Measurements from ENCODE around the gene RRP12.

The RRP12 gene

GRCh38 chr10:97336006-97336405 lies 65.1 kb downstream of the RRP12 start:
- peak in 1 of 2 donors; percentile 58 for DNase-seq
- H3K14ac ChIP-seq (ENCODE audit: low read length) = no peak overlapping the region
- no peak overlapping the region for H2AFZ ChIP-seq (ENCODE audit: insufficient read depth, low read length, poor library complexity)
- no peak overlapping the region for H2BK5ac ChIP-seq (ENCODE audit: low read depth, low read length, poor library complexity)
- no peak overlapping the region for H4K91ac ChIP-seq (ENCODE audit: low read depth, low read length)
- H3K18ac ChIP-seq (ENCODE audit: low read length) = no peak overlapping the region
- H4K12ac ChIP-seq (ENCODE audit: low read depth, low read length) = no peak overlapping the region
- WGBS (ENCODE audit: extremely low coverage, insufficient coverage, insufficient read length) = no CpG with 5 or more reads among the region's 5 CpGs
- H3K79me1 ChIP-seq (ENCODE audit: low read length) = peaks cover 15% of the 10 kb centered on the region
- no peak overlapping the region for H3K4me2 ChIP-seq (ENCODE audit: low read length)
- H2AK5ac ChIP-seq (ENCODE audit: low read length) = no peak overlapping the region
- peaks cover 2% of the 10 kb centered on the region for H3K79me2 ChIP-seq (ENCODE audit: control insufficient read depth, insufficient read depth, low read length, poor library complexity)
- no peak overlapping the region for H2BK120ac ChIP-seq (ENCODE audit: insufficient read depth, low read length, poor library complexity)
- no peak overlapping the region for H3K4me3 ChIP-seq (ENCODE audit: low read depth, low read length)
- no peak overlapping the region for H3K9ac ChIP-seq (ENCODE audit: low read length)
- H3K27ac ChIP-seq (ENCODE audit: low read depth, low read length) = no peak overlapping the region
- no peak overlapping the region for H3K23ac ChIP-seq (ENCODE audit: low read length)
- no peaks in the 10 kb centered on the region for H3K9me3 ChIP-seq (ENCODE audit: insufficient read depth, low read depth, low read length)
- H3K4ac ChIP-seq (ENCODE audit: low read depth, low read length) = no peak overlapping the region
- H3K4me1 ChIP-seq (ENCODE audit: control insufficient read depth in 1 of 2, insufficient read depth in 2 of 2, low read length in 2 of 2) = peaks cover 3 to 16% of the 10 kb centered on the region in 2 experiments
- no peaks in the 10 kb centered on the region for H3K36me3 ChIP-seq (ENCODE audit: control insufficient read depth in 1 of 2, insufficient read depth in 2 of 2, low read length in 2 of 2)
- H4K8ac ChIP-seq (ENCODE audit: low read depth, low read length) = no peak overlapping the region
- H2BK12ac ChIP-seq (ENCODE audit: low read length) = no peak overlapping the region
- H3K27me3 ChIP-seq (ENCODE audit: insufficient read depth, low read length) = no peaks in the 10 kb centered on the region

GRCh38 chr10:97335188-97335619 lies 65.9 kb downstream of the RRP12 start:
- peak overlapping the region; percentile 77 for H4K12ac ChIP-seq (ENCODE audit: low read depth, low read length)
- H3K79me2 ChIP-seq (ENCODE audit: control insufficient read depth, insufficient read depth, low read length, poor library complexity) = peaks cover 2% of the 10 kb centered on the region
- peak overlapping the region; percentile 98 for H4K8ac ChIP-seq (ENCODE audit: low read depth, low read length)
- peak overlapping the region; percentile 66 for H3K4me3 ChIP-seq (ENCODE audit: low read depth, low read length)
- H2AK5ac ChIP-seq (ENCODE audit: low read length) = peak overlapping the region; percentile 70
- no peak overlapping the region for H3K9ac ChIP-seq (ENCODE audit: low read length)
- H2AFZ ChIP-seq (ENCODE audit: insufficient read depth, low read length, poor library complexity) = peak overlapping the region; percentile 86
- H3K18ac ChIP-seq (ENCODE audit: low read length) = no peak overlapping the region
- H4K91ac ChIP-seq (ENCODE audit: low read depth, low read length) = peak overlapping the region; percentile 75
- no peak overlapping the region for H3K23ac ChIP-seq (ENCODE audit: low read length)
- H3K4me2 ChIP-seq (ENCODE audit: low read length) = peak overlapping the region; percentile 82
- H3K4me1 ChIP-seq (ENCODE audit: control insufficient read depth in 1 of 2, insufficient read depth in 2 of 2, low read length in 2 of 2) = peaks cover 3 to 16% of the 10 kb centered on the region in 2 experiments
- WGBS (ENCODE audit: extremely low coverage, insufficient coverage, insufficient read length) = no CpG with 5 or more reads among the region's 25 CpGs
- no peak overlapping the region for H3K27ac ChIP-seq (ENCODE audit: low read depth, low read length)
- H3K4ac ChIP-seq (ENCODE audit: low read depth, low read length) = peak overlapping the region; percentile 25
- no peaks in the 10 kb centered on the region for H3K36me3 ChIP-seq (ENCODE audit: control insufficient read depth in 1 of 2, insufficient read depth in 2 of 2, low read length in 2 of 2)
- H2BK120ac ChIP-seq (ENCODE audit: insufficient read depth, low read length, poor library complexity) = peak overlapping the region; percentile 73
- no peaks in the 10 kb centered on the region for H3K9me3 ChIP-seq (ENCODE audit: insufficient read depth, low read depth, low read length)
- DNase-seq = no peak
- H3K79me1 ChIP-seq (ENCODE audit: low read length) = peaks cover 15% of the 10 kb centered on the region
- H2BK5ac ChIP-seq (ENCODE audit: low read depth, low read length, poor library complexity) = peak overlapping the region; percentile 18
- no peak overlapping the region for H3K14ac ChIP-seq (ENCODE audit: low read length)
- no peaks in the 10 kb centered on the region for H3K27me3 ChIP-seq (ENCODE audit: insufficient read depth, low read length)
- H2BK12ac ChIP-seq (ENCODE audit: low read length) = peak overlapping the region; percentile 78

- H3K18ac ChIP-seq (ENCODE audit: low read length) = peak within 1 kb of the TSS; percentile 98
- no CpG with 5 or more reads among the region's 103 CpGs for WGBS (ENCODE audit: extremely low coverage, insufficient coverage, insufficient read length)
- H3K9ac ChIP-seq (ENCODE audit: low read length) = peak within 1 kb of the TSS; percentile 98
Observed at GRCh38 chr10:97334370-97335175, 66.6 kb downstream of the RRP12 start, which contains the start of gene FRAT2. TSS of gene FRAT2 (minus strand) at chr10:97334729. CDS start at chr10:97334572, 157 bp downstream.

DNA sequence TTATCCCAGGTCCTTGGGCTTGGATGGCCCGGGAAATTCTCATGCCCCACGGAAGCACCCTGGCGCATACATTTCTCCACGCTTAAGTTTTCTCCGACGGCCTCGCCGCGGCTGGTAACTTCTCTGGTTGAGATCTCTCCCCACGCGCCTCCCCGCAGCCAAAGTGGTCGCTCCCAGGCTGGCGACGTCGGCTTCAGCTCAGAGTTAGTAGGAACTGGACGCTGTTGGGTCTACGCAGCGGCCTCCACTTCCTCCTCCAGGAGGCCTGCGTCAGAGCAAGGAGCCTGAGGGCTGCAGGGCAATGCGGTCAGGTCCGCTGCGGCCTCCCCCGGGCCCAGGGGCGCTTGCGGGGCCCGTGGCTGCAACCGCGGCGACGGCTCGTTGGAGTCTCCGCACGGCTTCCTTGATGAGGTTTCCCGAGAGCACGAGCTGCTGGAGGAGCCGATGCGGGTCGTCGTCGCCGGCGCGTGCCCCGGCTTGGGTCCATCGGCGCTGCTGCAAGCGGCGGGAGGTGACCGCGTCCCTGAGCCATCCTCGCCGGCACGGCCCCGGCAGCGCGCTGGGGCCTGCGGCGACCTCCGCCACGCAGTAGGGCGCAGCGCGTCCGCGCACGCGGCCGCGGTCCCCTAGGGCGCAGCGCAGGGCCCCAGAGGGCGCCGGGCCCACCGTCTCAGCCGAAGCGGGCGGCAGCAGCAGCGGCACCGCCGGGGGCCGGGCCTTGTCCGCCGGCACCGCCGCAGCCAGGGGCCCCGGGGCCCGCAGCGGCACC lies 67.4 kb downstream of the RRP12 start:
- Histone ChIP-seq H3K4ac (ENCODE audit: low read depth, low read length) (peak overlapping the region; percentile 42), H2BK5ac (ENCODE audit: low read depth, low read length, poor library complexity) (peak overlapping the region; percentile 55), H3K79me1 (ENCODE audit: low read length) (peaks cover 15% of the 10 kb centered on the region), H3K4me3 (ENCODE audit: low read depth, low read length) (peak overlapping the region; percentile 93), H4K91ac (ENCODE audit: low read depth, low read length) (peak overlapping the region; percentile 34), H3K18ac (ENCODE audit: low read length) (peak overlapping the region; percentile 69), H4K12ac (ENCODE audit: low read depth, low read length) (peak overlapping the region; percentile 83), H3K79me2 (ENCODE audit: control insufficient read depth, insufficient read depth, low read length, poor library complexity) (peaks cover 2% of the 10 kb centered on the region), H2BK120ac (ENCODE audit: insufficient read depth, low read length, poor library complexity) (no peak overlapping the region), H3K36me3 (ENCODE audit: control insufficient read depth in 1 of 2, insufficient read depth in 2 of 2, low read length in 2 of 2) (no peaks in the 10 kb centered on the region), H3K9me3 (ENCODE audit: insufficient read depth, low read depth, low read length) (no peaks in the 10 kb centered on the region), H3K27ac (ENCODE audit: low read depth, low read length) (peak overlapping the region; percentile 21), H3K23ac (ENCODE audit: low read length) (no peak overlapping the region), H2AFZ (ENCODE audit: insufficient read depth, low read length, poor library complexity) (peak overlapping the region; percentile 50), H2BK12ac (ENCODE audit: low read length) (peak overlapping the region; percentile 8), H3K14ac (ENCODE audit: low read length) (peak overlapping the region; percentile 71), H4K8ac (ENCODE audit: low read depth, low read length) (peak overlapping the region; percentile 91), H3K4me1 (ENCODE audit: control insufficient read depth in 1 of 2, insufficient read depth in 2 of 2, low read length in 2 of 2) (peaks cover 3 to 16% of the 10 kb centered on the region in 2 experiments), H3K27me3 (ENCODE audit: insufficient read depth, low read length) (no peaks in the 10 kb centered on the region), H2AK5ac (ENCODE audit: low read length) (no peak overlapping the region), H3K4me2 (ENCODE audit: low read length) (peak overlapping the region; percentile 82), H3K9ac (ENCODE audit: low read length) (peak overlapping the region; percentile 67)
- WGBS (ENCODE audit: extremely low coverage, insufficient coverage, insufficient read length) = no CpG with 5 or more reads among the region's 89 CpGs
- peak; percentile 58 to 76 for DNase-seq

More at GRCh38 chr10:97334370-97335175, 66.6 kb downstream of the RRP12 start, which contains the start of gene FRAT2:
- Histone ChIP-seq H3K27me3 (ENCODE audit: insufficient read depth, low read length) (no peaks in the 10 kb centered on the region), H3K27ac (ENCODE audit: low read depth, low read length) (peak within 1 kb of the TSS; percentile 79), H2BK120ac (ENCODE audit: insufficient read depth, low read length, poor library complexity) (peak within 1 kb of the TSS; percentile 100), H2BK5ac (ENCODE audit: low read depth, low read length, poor library complexity) (peak within 1 kb of the TSS; percentile 99), H3K14ac (ENCODE audit: low read length) (peak within 1 kb of the TSS; percentile 99), H3K79me1 (ENCODE audit: low read length) (peaks cover 15% of the 10 kb centered on the region), H3K9me3 (ENCODE audit: insufficient read depth, low read depth, low read length) (no peaks in the 10 kb centered on the region), H3K79me2 (ENCODE audit: control insufficient read depth, insufficient read depth, low read length, poor library complexity) (peaks cover 2% of the 10 kb centered on the region), H4K12ac (ENCODE audit: low read depth, low read length) (peak within 1 kb of the TSS; percentile 89), H3K4me3 (ENCODE audit: low read depth, low read length) (peak within 1 kb of the TSS; percentile 93), H4K8ac (ENCODE audit: low read depth, low read length) (peak within 1 kb of the TSS; percentile 98), H3K36me3 (ENCODE audit: control insufficient read depth in 1 of 2, insufficient read depth in 2 of 2, low read length in 2 of 2) (no peaks in the 10 kb centered on the region), H2AK5ac (ENCODE audit: low read length) (peak within 1 kb of the TSS; percentile 70), H3K4ac (ENCODE audit: low read depth, low read length) (peak within 1 kb of the TSS; percentile 92), H4K91ac (ENCODE audit: low read depth, low read length) (peak within 1 kb of the TSS; percentile 98), H2AFZ (ENCODE audit: insufficient read depth, low read length, poor library complexity) (peak within 1 kb of the TSS; percentile 86), H2BK12ac (ENCODE audit: low read length) (peak within 1 kb of the TSS; percentile 96), H3K4me1 (ENCODE audit: control insufficient read depth in 1 of 2, insufficient read depth in 2 of 2, low read length in 2 of 2) (peaks cover 3 to 16% of the 10 kb centered on the region in 2 experiments), H3K4me2 (ENCODE audit: low read length) (peak within 1 kb of the TSS; percentile 82), H3K23ac (ENCODE audit: low read length) (no peak within 1 kb of the TSS)
- peak; percentile 88 to 93 for DNase-seq
